Measurements from ENCODE around the gene ANKIB1. TPM values are rescaled to one million over a fixed set of nuclear protein-coding genes. Genes with fewer than 3 reads are reported as not detected.

The ANKIB1 gene
- polyA plus RNA-seq, 1 experiment, result 52.6 TPM

- H3K27ac ChIP-seq (ENCODE audit: low read depth, low read length), result no peak overlapping the region
- no peak for DNase-seq (ENCODE audit: low read depth, low spot score)
- ChIA-PET CTCF (interaction anchor here (0.7 to 4.8 kb wide), 5 partner anchors 9 to 532 kb away, joined by 3 to 49 read pairs (median 4); no protein-coding TSS in a partner anchor), POLR2A (no interaction called here)
- TF ChIP-seq, protein P1, sequence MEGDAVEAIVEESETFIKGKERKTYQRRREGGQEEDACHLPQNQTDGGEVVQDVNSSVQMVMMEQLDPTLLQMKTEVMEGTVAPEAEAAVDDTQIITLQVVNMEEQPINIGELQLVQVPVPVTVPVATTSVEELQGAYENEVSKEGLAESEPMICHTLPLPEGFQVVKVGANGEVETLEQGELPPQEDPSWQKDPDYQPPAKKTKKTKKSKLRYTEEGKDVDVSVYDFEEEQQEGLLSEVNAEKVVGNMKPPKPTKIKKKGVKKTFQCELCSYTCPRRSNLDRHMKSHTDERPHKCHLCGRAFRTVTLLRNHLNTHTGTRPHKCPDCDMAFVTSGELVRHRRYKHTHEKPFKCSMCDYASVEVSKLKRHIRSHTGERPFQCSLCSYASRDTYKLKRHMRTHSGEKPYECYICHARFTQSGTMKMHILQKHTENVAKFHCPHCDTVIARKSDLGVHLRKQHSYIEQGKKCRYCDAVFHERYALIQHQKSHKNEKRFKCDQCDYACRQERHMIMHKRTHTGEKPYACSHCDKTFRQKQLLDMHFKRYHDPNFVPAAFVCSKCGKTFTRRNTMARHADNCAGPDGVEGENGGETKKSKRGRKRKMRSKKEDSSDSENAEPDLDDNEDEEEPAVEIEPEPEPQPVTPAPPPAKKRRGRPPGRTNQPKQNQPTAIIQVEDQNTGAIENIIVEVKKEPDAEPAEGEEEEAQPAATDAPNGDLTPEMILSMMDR (IDR thresholded peaks at IDR 0.05; ENCODE audit: low read depth, low read length), result no peak
- H3K4me3 ChIP-seq (ENCODE audit: low read depth, low read length), result no peak overlapping the region
- peaks cover 10% of the 10 kb centered on the region for H3K27me3 ChIP-seq (ENCODE audit: control insufficient read depth, insufficient read depth, low read length)
- H3K9me3 ChIP-seq (ENCODE audit: control insufficient read depth, insufficient read depth, low read length), result no peaks in the 10 kb centered on the region
Observed at GRCh38 chr7:92412745-92413144, 167.0 kb downstream of the ANKIB1 start.

GRCh38 chr7:92413550-92413949 lies 167.8 kb downstream of the ANKIB1 start:
- H3K27me3 ChIP-seq (ENCODE audit: control insufficient read depth, insufficient read depth, low read length), result peaks cover 10% of the 10 kb centered on the region
- DNase-seq (ENCODE audit: low read depth, low spot score), result no peak
- H3K27ac ChIP-seq (ENCODE audit: low read depth, low read length), result no peak overlapping the region
- ChIA-PET CTCF (interaction anchor here (1.6 to 4.8 kb wide), 2 partner anchors 11 to 33 kb away, joined by 4 to 49 read pairs; partner anchors contain the start of gene GATAD1), POLR2A (no interaction called here)
- H3K4me3 ChIP-seq (ENCODE audit: low read depth, low read length), result no peak overlapping the region
- no peaks in the 10 kb centered on the region for H3K9me3 ChIP-seq (ENCODE audit: control insufficient read depth, insufficient read depth, low read length)
- TF ChIP-seq, protein P1 (IDR thresholded peaks at IDR 0.05; ENCODE audit: low read depth, low read length), result no peak

DNA sequence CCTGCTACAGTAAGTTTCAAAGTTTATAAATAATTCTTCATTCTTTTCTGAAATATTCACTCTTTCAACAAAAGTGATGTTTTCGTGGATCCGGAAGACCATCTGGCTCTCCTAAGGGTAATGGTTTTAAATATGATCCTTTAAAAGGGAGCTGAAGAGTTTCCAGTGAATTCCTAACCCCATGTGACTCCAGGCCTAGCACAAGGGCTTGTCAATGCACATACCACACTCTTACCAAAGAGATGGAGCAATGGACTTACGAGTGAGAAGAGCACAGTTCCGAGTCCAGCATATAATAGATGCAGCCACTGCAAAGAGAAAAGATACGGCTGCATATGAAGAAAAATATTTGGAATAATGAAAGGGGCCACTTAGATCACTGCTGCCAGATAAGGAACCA lies 169.5 kb downstream of the ANKIB1 start:
- Histone ChIP-seq H3K27ac (ENCODE audit: low read depth, low read length) (no peak overlapping the region), H3K27me3 (ENCODE audit: control insufficient read depth, insufficient read depth, low read length) (peaks cover 10% of the 10 kb centered on the region), H3K4me3 (ENCODE audit: low read depth, low read length) (no peak overlapping the region), H3K9me3 (ENCODE audit: control insufficient read depth, insufficient read depth, low read length) (no peaks in the 10 kb centered on the region)
- peak; percentile 3 for DNase-seq (ENCODE audit: low read depth, low spot score)
- TF ChIP-seq, protein P1 (IDR thresholded peaks at IDR 0.05; ENCODE audit: low read depth, low read length), result no peak
- ChIA-PET CTCF (interaction anchor here (1.2 to 1.9 kb wide), 4 partner anchors 9 to 46 kb away, joined by 6 to 15 read pairs (median 10); partner anchors contain the start of gene GATAD1), POLR2A (no interaction called here)

DNA sequence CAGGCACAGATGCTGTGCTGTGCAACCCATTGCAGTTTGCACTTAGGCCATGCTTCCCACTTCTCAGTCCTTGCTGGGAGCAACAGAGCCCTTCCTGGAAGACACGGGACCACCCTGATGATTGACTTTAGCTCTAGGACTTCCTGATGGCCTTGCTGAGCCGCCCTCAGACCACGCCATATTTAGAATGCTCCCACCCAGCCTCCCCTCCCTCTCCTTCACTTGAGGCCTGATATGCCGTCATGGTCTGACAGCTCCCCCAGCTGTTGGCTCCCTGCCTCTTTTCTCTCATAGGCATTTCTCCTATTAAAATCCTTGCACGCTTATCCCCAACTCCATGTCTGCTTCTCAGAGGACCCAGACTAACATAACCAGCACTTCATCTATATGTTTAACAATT lies 172.1 kb downstream of the ANKIB1 start:
- H3K27ac ChIP-seq (ENCODE audit: low read depth, low read length), result no peak overlapping the region
- ChIA-PET POLR2A (no interaction called here), CTCF (interaction anchor here (1.1 to 3.1 kb wide), 2 partner anchors 30 to 43 kb away, joined by 3 to 12 read pairs; partner anchors contain the start of gene GATAD1)
- peaks cover 10% of the 10 kb centered on the region for H3K27me3 ChIP-seq (ENCODE audit: control insufficient read depth, insufficient read depth, low read length)
- TF ChIP-seq, protein P1 (IDR thresholded peaks at IDR 0.05; ENCODE audit: low read depth, low read length), result no peak
- DNase-seq (ENCODE audit: low read depth, low spot score), result no peak
- H3K4me3 ChIP-seq (ENCODE audit: low read depth, low read length), result no peak overlapping the region
- no peaks in the 10 kb centered on the region for H3K9me3 ChIP-seq (ENCODE audit: control insufficient read depth, insufficient read depth, low read length)

- Histone ChIP-seq H3K4me3 (ENCODE audit: low read depth, low read length) (no peak overlapping the region), H3K9me3 (ENCODE audit: control insufficient read depth, insufficient read depth, low read length) (no peaks in the 10 kb centered on the region), H3K27ac (ENCODE audit: low read depth, low read length) (no peak overlapping the region), H3K27me3 (ENCODE audit: control insufficient read depth, insufficient read depth, low read length) (peaks cover 4% of the 10 kb centered on the region)
- POLR2A ChIA-PET, result no interaction called here
- TF ChIP-seq, protein P1 (IDR thresholded peaks at IDR 0.05; ENCODE audit: low read depth, low read length), result no peak
- no peak for DNase-seq (ENCODE audit: low read depth, low spot score)
- CTCF ChIA-PET, result interaction anchor here (0.6 to 10.5 kb wide), 3 partner anchors 9 to 24 kb away, joined by 3 to 101 read pairs (median 3); partner anchors contain the start of gene GATAD1
Observed at GRCh38 chr7:92421676-92422435, 176.1 kb downstream of the ANKIB1 start.

All from AG04450 (cell line).